ENCODE results near the gene PTX3. TPM values are rescaled to one million over a fixed set of nuclear protein-coding genes. Genes with fewer than 3 reads are reported as not detected.

Gene PTX3
- 1 to 10 TPM in 2 of 5 experiments, under 1 TPM in 3; 0.15 to 8.7 (median 0.57) TPM for total RNA-seq
- polyA plus RNA-seq: under 1 TPM in 1 of 2 donors, not detected in 1; 0.21 TPM
- 0.54 reads per million for total RNA-seq

DNA sequence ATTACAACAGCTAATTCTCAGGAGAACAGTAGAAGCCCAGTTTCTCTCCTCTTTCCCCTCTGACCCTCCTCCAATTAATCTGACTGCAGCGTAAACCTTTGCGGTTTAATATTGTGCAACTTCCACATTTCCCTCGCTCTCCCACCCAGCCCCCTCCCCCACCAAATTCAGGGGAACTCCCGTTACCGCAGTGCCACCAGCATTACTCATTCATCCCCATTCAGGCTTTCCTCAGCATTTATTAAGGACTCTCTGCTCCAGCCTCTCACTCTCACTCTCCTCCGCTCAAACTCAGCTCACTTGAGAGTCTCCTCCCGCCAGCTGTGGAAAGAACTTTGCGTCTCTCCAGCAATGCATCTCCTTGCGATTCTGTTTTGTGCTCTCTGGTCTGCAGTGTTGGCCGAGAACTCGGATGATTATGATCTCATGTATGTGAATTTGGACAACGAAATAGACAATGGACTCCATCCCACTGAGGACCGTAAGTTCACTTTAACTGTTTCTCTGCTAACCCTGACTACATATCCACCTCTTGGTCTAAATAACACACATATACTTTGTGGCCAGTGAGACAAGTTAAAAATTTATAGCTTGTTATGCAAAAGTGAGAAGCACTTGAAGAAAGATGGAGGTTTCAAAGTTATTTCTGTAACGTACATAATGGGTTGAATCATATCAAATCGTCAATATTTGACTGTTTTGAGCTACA is at the start of gene PTX3:
PTX3 (plus strand) TSS at position 268 of the 709 bp plus-strand sequence; CDS start at position 352, 84 bp downstream.
- Histone ChIP-seq H3K27ac (ENCODE audit: low read depth, low read length) (no peak within 1 kb of the TSS), H3K4me3 (ENCODE audit: low read length) (no peak within 1 kb of the TSS), H3K36me3 (ENCODE audit: control insufficient read depth in 2 of 3, insufficient read depth in 3 of 3, low read length in 3 of 3) (no peaks in the 10 kb centered on the region), H3K9me3 (ENCODE audit: control insufficient read depth in 2 of 3, low read length in 3 of 3) (no peaks in the 10 kb centered on the region), H3K27me3 (ENCODE audit: control insufficient read depth in 2 of 2, insufficient read depth in 2 of 2, low read length in 2 of 2) (peaks cover 5% of the 10 kb centered on the region in 2 donors), H3K4me1 (ENCODE audit: control insufficient read depth in 2 of 2, insufficient read depth in 2 of 2, low read length in 2 of 2) (no peaks in the 10 kb centered on the region)
- intact Hi-C loops (cut with micrococcal nuclease): no loop called here
- CTCF ChIA-PET: no interaction called here
- H3K4me1 Mint-ChIP-seq: peaks cover 7 to 12% (median 8%) of the 10 kb centered on the region in 7 donors
- no peak for DNase-seq
- peak; percentile 82 for ATAC-seq
- peaks cover 30 to 58% (median 46%) of the 10 kb centered on the region in 5 donors for H3K27me3 Mint-ChIP-seq
- H3K4me3 Mint-ChIP-seq: peak within 1 kb of the TSS in 7 of 10 donors; percentile 2 to 56 (median 37)
- peaks cover 0 to 7% (median 0%) of the 10 kb centered on the region in 11 donors for H3K9me3 Mint-ChIP-seq
- no peaks in the 10 kb centered on the region for H3K36me3 Mint-ChIP-seq
- H3K27ac Mint-ChIP-seq: no peak within 1 kb of the TSS
- POLR2A ChIA-PET: no interaction called here

GRCh38 chr3:157387708-157388435 is 48.8 kb upstream of the PTX3 start:
- no peak overlapping the region for H3K27ac Mint-ChIP-seq
- peaks cover 0 to 10% (median 7%) of the 10 kb centered on the region in 11 donors for H3K9me3 Mint-ChIP-seq
- Histone ChIP-seq H3K4me3 (ENCODE audit: low read length) (no peak overlapping the region), H3K9me3 (ENCODE audit: control insufficient read depth in 2 of 3, low read length in 3 of 3) (no peaks in the 10 kb centered on the region), H3K27ac (ENCODE audit: low read depth, low read length) (no peak overlapping the region), H3K36me3 (ENCODE audit: control insufficient read depth in 2 of 3, insufficient read depth in 3 of 3, low read length in 3 of 3) (no peaks in the 10 kb centered on the region), H3K27me3 (ENCODE audit: control insufficient read depth in 2 of 2, insufficient read depth in 2 of 2, low read length in 2 of 2) (no peaks in the 10 kb centered on the region), H3K4me1 (ENCODE audit: control insufficient read depth in 2 of 2, insufficient read depth in 2 of 2, low read length in 2 of 2) (no peaks in the 10 kb centered on the region)
- no peaks in the 10 kb centered on the region for H3K4me1 Mint-ChIP-seq
- H3K36me3 Mint-ChIP-seq: peaks cover 0 to 18% (median 10%) of the 10 kb centered on the region in 5 donors
- DNase-seq (no peak), ATAC-seq (no peak)
- no peak overlapping the region for H3K4me3 Mint-ChIP-seq
- ChIA-PET CTCF (no interaction called here), POLR2A (no interaction called here)
- peaks cover 0 to 4% (median 0%) of the 10 kb centered on the region in 5 donors for H3K27me3 Mint-ChIP-seq
- intact Hi-C loops (cut with micrococcal nuclease): no loop called here

GRCh38 chr3:157388976-157389375 is 47.7 kb upstream of the PTX3 start:
- ATAC-seq: no peak

GRCh38 chr3:157390713-157391515 is 45.7 kb upstream of the PTX3 start:
- POLR2A ChIA-PET: no interaction called here
- Mint-ChIP-seq H3K9me3 (peaks cover 0 to 10% (median 7%) of the 10 kb centered on the region in 11 donors), H3K36me3 (peaks cover 0 to 13% (median 10%) of the 10 kb centered on the region in 5 donors), H3K27ac (no peak overlapping the region), H3K4me1 (no peaks in the 10 kb centered on the region), H3K27me3 (peaks cover 0 to 4% (median 0%) of the 10 kb centered on the region in 5 donors), H3K4me3 (no peak overlapping the region)
- no peak for ATAC-seq
- Histone ChIP-seq H3K27ac (ENCODE audit: low read depth, low read length) (no peak overlapping the region), H3K4me3 (ENCODE audit: low read length) (no peak overlapping the region), H3K36me3 (ENCODE audit: control insufficient read depth in 2 of 3, insufficient read depth in 3 of 3, low read length in 3 of 3) (no peaks in the 10 kb centered on the region), H3K27me3 (ENCODE audit: control insufficient read depth in 2 of 2, insufficient read depth in 2 of 2, low read length in 2 of 2) (no peaks in the 10 kb centered on the region), H3K9me3 (ENCODE audit: control insufficient read depth in 2 of 3, low read length in 3 of 3) (no peaks in the 10 kb centered on the region), H3K4me1 (ENCODE audit: control insufficient read depth in 2 of 2, insufficient read depth in 2 of 2, low read length in 2 of 2) (no peaks in the 10 kb centered on the region)
- CTCF ChIA-PET: no interaction called here
- intact Hi-C loops (cut with micrococcal nuclease): no loop called here
- no peak for DNase-seq

More at GRCh38 chr3:157388976-157389375, 47.7 kb upstream of the PTX3 start:
- no peak overlapping the region for H3K27ac Mint-ChIP-seq
- no peak for DNase-seq
- Histone ChIP-seq H3K9me3 (ENCODE audit: control insufficient read depth in 2 of 3, low read length in 3 of 3) (no peaks in the 10 kb centered on the region), H3K36me3 (ENCODE audit: control insufficient read depth in 2 of 3, insufficient read depth in 3 of 3, low read length in 3 of 3) (no peaks in the 10 kb centered on the region), H3K4me1 (ENCODE audit: control insufficient read depth in 2 of 2, insufficient read depth in 2 of 2, low read length in 2 of 2) (no peaks in the 10 kb centered on the region), H3K4me3 (ENCODE audit: low read length) (no peak overlapping the region), H3K27me3 (ENCODE audit: control insufficient read depth in 2 of 2, insufficient read depth in 2 of 2, low read length in 2 of 2) (no peaks in the 10 kb centered on the region), H3K27ac (ENCODE audit: low read depth, low read length) (no peak overlapping the region)
- H3K4me1 Mint-ChIP-seq: no peaks in the 10 kb centered on the region
- H3K4me3 Mint-ChIP-seq: no peak overlapping the region
- H3K27me3 Mint-ChIP-seq: peaks cover 0 to 4% (median 0%) of the 10 kb centered on the region in 5 donors
- ChIA-PET CTCF (no interaction called here), POLR2A (no interaction called here)
- H3K36me3 Mint-ChIP-seq: peaks cover 0 to 16% (median 10%) of the 10 kb centered on the region in 5 donors
- intact Hi-C loops (cut with micrococcal nuclease): no loop called here
- H3K9me3 Mint-ChIP-seq: peaks cover 0 to 10% (median 7%) of the 10 kb centered on the region in 11 donors

- Histone ChIP-seq H3K4me3 (ENCODE audit: low read length) (no peak overlapping the region), H3K9me3 (ENCODE audit: control insufficient read depth in 2 of 3, low read length in 3 of 3) (no peaks in the 10 kb centered on the region), H3K27ac (ENCODE audit: low read depth, low read length) (no peak overlapping the region), H3K4me1 (ENCODE audit: control insufficient read depth in 2 of 2, insufficient read depth in 2 of 2, low read length in 2 of 2) (no peaks in the 10 kb centered on the region), H3K27me3 (ENCODE audit: control insufficient read depth in 2 of 2, insufficient read depth in 2 of 2, low read length in 2 of 2) (no peaks in the 10 kb centered on the region), H3K36me3 (ENCODE audit: control insufficient read depth in 2 of 3, insufficient read depth in 3 of 3, low read length in 3 of 3) (no peaks in the 10 kb centered on the region)
- POLR2A ChIA-PET: no interaction called here
- DNase-seq: no peak
- H3K27ac Mint-ChIP-seq: no peak overlapping the region
- H3K27me3 Mint-ChIP-seq: peaks cover 0 to 6% (median 0%) of the 10 kb centered on the region in 5 donors
- intact Hi-C loops (cut with micrococcal nuclease): no loop called here
- peaks cover 0 to 15% (median 9%) of the 10 kb centered on the region in 11 donors for H3K9me3 Mint-ChIP-seq
- H3K36me3 Mint-ChIP-seq: peaks cover 0 to 13% (median 10%) of the 10 kb centered on the region in 5 donors
- H3K4me1 Mint-ChIP-seq: no peaks in the 10 kb centered on the region
- no peak overlapping the region for H3K4me3 Mint-ChIP-seq
- CTCF ChIA-PET: no interaction called here
- no peak for ATAC-seq
These were observed 44.5 kb upstream of the PTX3 start for GRCh38 chr3:157392104-157392503.

GRCh38 chr3:157393113-157393512 is 43.5 kb upstream of the PTX3 start:
- Mint-ChIP-seq H3K27ac (no peak overlapping the region), H3K36me3 (peaks cover 0 to 13% (median 10%) of the 10 kb centered on the region in 5 donors), H3K9me3 (peaks cover 0 to 21% (median 9%) of the 10 kb centered on the region in 11 donors), H3K4me1 (no peaks in the 10 kb centered on the region), H3K27me3 (peaks cover 0 to 4% (median 0%) of the 10 kb centered on the region in 5 donors), H3K4me3 (no peak overlapping the region)
- intact Hi-C loops (cut with micrococcal nuclease): no loop called here
- no peaks in the 10 kb centered on the region for H3K9me3 ChIP-seq (ENCODE audit: control insufficient read depth in 2 of 3, low read length in 3 of 3)
- no peak for DNase-seq
- H3K36me3 ChIP-seq (ENCODE audit: control insufficient read depth in 2 of 3, insufficient read depth in 3 of 3, low read length in 3 of 3): no peaks in the 10 kb centered on the region
- H3K4me3 ChIP-seq (ENCODE audit: low read length): no peak overlapping the region
- ChIA-PET POLR2A (no interaction called here), CTCF (no interaction called here)
- ATAC-seq: no peak
- H3K4me1 ChIP-seq (ENCODE audit: control insufficient read depth in 2 of 2, insufficient read depth in 2 of 2, low read length in 2 of 2): no peaks in the 10 kb centered on the region
- H3K27ac ChIP-seq (ENCODE audit: low read depth, low read length): no peak overlapping the region
- H3K27me3 ChIP-seq (ENCODE audit: control insufficient read depth in 2 of 2, insufficient read depth in 2 of 2, low read length in 2 of 2): no peaks in the 10 kb centered on the region
